Measurements from ENCODE around the gene GMCL1.

Gene GMCL1

GRCh38 chr2:69917852-69918251 is 88.4 kb downstream of the GMCL1 start:
- in situ Hi-C loops (cut with HindIII; ENCODE audit: low sequenced_read_pairs): no loop called here

GRCh38 chr2:69918401-69918800 is 88.9 kb downstream of the GMCL1 start:
- in situ Hi-C loops (cut with HindIII; ENCODE audit: low sequenced_read_pairs): no loop called here

- in situ Hi-C loops (cut with HindIII; ENCODE audit: low sequenced_read_pairs): loop anchor here (5.0 kb wide), 1 partner anchor 139 kb away; no protein-coding TSS in a partner anchor
These were observed 93.7 kb downstream of the GMCL1 start for GRCh38 chr2:69923116-69923515.

GRCh38 chr2:69926849-69927515 is 97.5 kb downstream of the GMCL1 start:
- in situ Hi-C loops (cut with HindIII; ENCODE audit: low sequenced_read_pairs): loop anchor here (25.0 kb wide), 1 partner anchor 210 kb away; no protein-coding TSS in a partner anchor
